Measurements from ENCODE around the gene IRAK4.

The IRAK4 gene

GRCh38 chr12:43758728-43759563, at the start of gene IRAK4, which contains the start of gene PUS7L:
TSS of gene IRAK4 (plus strand) at chr12:43758951. CDS start at chr12:43768112, 9,161 bp downstream.
TSS of gene PUS7L (minus strand) at chr12:43758790. CDS start at chr12:43755245, 3,545 bp downstream.
- TF ChIP-seq CTCF (IDR thresholded peaks at IDR 0.05): peak; percentile 84
- H3K4me1 ChIP-seq (ENCODE audit: control insufficient read depth in 1 of 2, insufficient read depth in 1 of 2, low read depth in 1 of 2, low read length in 1 of 2): peaks cover 46 to 47% of the 10 kb centered on the region in 2 experiments
- H3K36me3 ChIP-seq: no peaks in the 10 kb centered on the region

GRCh38 chr12:43711348-43711747, 47.4 kb upstream of the IRAK4 start:
- no peak overlapping the region for H3K27ac ChIP-seq
- no peak for TF ChIP-seq CTCF (IDR thresholded peaks at IDR 0.05)
- peaks cover 13% of the 10 kb centered on the region for H3K27me3 ChIP-seq
- H3K4me3 ChIP-seq (ENCODE audit: low read depth in 1 of 2, low read length in 1 of 2): no peak overlapping the region
- no peaks in the 10 kb centered on the region for H3K36me3 ChIP-seq
- H3K9me3 ChIP-seq: no peaks in the 10 kb centered on the region
- H3K4me1 ChIP-seq (ENCODE audit: control insufficient read depth in 1 of 2, insufficient read depth in 1 of 2, low read depth in 1 of 2, low read length in 1 of 2): no peaks in the 10 kb centered on the region

More at GRCh38 chr12:43758728-43759563, at the start of gene IRAK4, which contains the start of gene PUS7L:
- no peaks in the 10 kb centered on the region for H3K9me3 ChIP-seq
- no peaks in the 10 kb centered on the region for H3K27me3 ChIP-seq
- peak within 1 kb of the TSS; percentile 77 to 90 for H3K4me3 ChIP-seq (ENCODE audit: low read depth in 1 of 2, low read length in 1 of 2)
- H3K27ac ChIP-seq: peak within 1 kb of the TSS; percentile 94

GRCh38 chr12:43722621-43723020, 36.1 kb upstream of the IRAK4 start:
- Histone ChIP-seq H3K36me3 (no peaks in the 10 kb centered on the region), H3K4me3 (ENCODE audit: low read depth in 1 of 2, low read length in 1 of 2) (no peak overlapping the region), H3K27me3 (no peaks in the 10 kb centered on the region), H3K27ac (no peak overlapping the region), H3K9me3 (no peaks in the 10 kb centered on the region), H3K4me1 (ENCODE audit: control insufficient read depth in 1 of 2, insufficient read depth in 1 of 2, low read depth in 1 of 2, low read length in 1 of 2) (no peaks in the 10 kb centered on the region)
- TF ChIP-seq CTCF (IDR thresholded peaks at IDR 0.05): no peak

GRCh38 chr12:43723134-43723533, 35.6 kb upstream of the IRAK4 start:
- Histone ChIP-seq H3K9me3 (no peaks in the 10 kb centered on the region), H3K4me3 (ENCODE audit: low read depth in 1 of 2, low read length in 1 of 2) (no peak overlapping the region), H3K27me3 (no peaks in the 10 kb centered on the region), H3K27ac (no peak overlapping the region), H3K36me3 (no peaks in the 10 kb centered on the region), H3K4me1 (ENCODE audit: control insufficient read depth in 1 of 2, insufficient read depth in 1 of 2, low read depth in 1 of 2, low read length in 1 of 2) (no peaks in the 10 kb centered on the region)
- no peak for TF ChIP-seq CTCF (IDR thresholded peaks at IDR 0.05)

- Histone ChIP-seq H3K27ac (no peak overlapping the region), H3K36me3 (peaks cover 18% of the 10 kb centered on the region), H3K27me3 (no peaks in the 10 kb centered on the region), H3K4me3 (ENCODE audit: low read depth in 1 of 2, low read length in 1 of 2) (no peak overlapping the region), H3K4me1 (ENCODE audit: control insufficient read depth in 1 of 2, insufficient read depth in 1 of 2, low read depth in 1 of 2, low read length in 1 of 2) (no peaks in the 10 kb centered on the region), H3K9me3 (no peaks in the 10 kb centered on the region)
- no peak for TF ChIP-seq CTCF (IDR thresholded peaks at IDR 0.05)
Measured at GRCh38 chr12:43728117-43728516, 30.6 kb upstream of the IRAK4 start.

Measured in neutrophil (primary cell).